SK-MEL-5 (cell line): ENCODE results near the gene MANBA. TPM values are rescaled to one million over a fixed set of nuclear protein-coding genes. Genes with fewer than 3 reads are reported as not detected.
A peak's percentile ranks its signal among the peaks of the same experiment; 100 is the strongest.
"Not testable (repeated sequence)": the region's sequence is repeated elsewhere in the genome, so short reads cannot be mapped to it uniquely, and the experiment has no call there.

Experiments
- DNase-seq: peaks from one replicate; pipeline ENCODE4 v3.0.0-alpha.2; 2016; ENCODE audit warnings: low read depth, low spot score
- in situ Hi-C: cut with HindIII; loops from 2 replicates; pipeline ENCODE4 v1.10.0; 2016; ENCODE audit warnings: low sequenced_read_pairs, high pct_unique_total_duplicates, low pct_unique_long_range_greater_than_20kb
- total RNA-seq: library from RNA; depleted of rRNA; stranded (reverse); fragments of >200 nt; shearing (Covaris generic); gene quantifications from 2 replicates; pipeline ENCODE4 v1.2.3, GENCODE V29; 2014

The MANBA gene
- total RNA-seq, 1 experiment from 2014 or later: 41.7 TPM

DNA sequence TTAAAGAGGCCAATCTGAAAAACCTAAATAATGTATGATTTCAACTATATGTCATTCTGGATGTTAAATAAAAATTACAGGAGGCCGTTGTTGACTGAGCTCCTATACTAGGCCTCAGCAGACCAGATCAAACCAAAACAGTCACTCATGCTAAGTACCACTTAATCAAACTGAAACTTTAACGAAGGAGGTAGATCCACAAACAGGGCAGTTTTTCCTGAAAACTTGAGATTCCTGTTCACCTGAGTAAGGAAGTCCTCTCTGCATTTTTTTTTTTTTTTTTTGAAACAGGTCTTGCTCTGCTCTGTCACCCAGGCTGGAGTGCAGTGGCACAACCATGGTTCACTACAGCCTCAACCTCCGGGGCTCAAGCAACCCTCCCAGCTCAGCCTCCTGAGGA, 27.7 kb downstream of the MANBA start:
- no peak for DNase-seq
- in situ Hi-C loops: no loop called here

DNA sequence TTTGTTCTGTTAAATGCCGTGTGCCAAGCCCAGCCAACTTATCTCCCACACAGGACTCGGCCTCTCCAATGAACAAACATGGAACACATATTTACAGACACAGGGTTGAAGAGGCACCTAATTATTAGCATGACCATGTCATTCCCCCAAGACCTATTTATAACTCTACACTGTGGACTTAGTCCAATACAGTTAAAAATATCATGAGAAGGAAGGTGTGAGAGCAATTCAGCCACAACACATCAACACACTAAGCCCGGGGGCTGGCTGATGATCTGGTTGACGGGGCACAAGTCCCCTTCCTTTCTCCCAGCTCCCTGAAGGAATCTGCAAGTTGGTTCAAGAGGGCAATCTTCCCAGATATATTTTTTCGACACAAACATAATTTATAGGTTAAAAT, 28.1 kb downstream of the MANBA start:
- in situ Hi-C loops: no loop called here
- no peak for DNase-seq

DNA sequence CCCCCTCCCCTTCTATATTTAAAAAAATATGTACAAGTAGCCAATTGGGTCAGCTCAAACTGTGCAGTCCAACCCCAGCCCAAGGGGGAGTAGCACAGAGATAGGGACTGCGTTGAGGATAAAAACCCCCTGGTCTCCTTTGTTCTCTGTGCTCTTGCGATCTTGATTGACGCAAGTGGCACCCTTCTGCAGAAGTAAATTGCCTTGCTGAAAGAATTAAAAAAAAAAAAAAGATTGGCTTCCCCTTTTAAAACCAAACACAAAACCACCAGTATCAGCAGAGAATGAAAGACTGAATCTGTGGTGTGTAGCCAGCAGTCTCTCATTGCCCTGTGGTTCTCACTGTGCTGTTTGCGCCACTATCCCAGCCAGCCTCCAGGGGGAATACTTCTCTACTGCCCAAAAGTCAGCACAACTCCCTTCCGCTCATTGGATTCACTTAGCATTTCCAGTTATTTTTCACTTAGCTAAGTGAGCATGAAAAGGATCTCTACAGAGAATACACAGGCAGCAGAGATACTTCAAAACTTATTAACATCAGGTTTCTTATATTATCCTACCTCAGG, 29.7 kb downstream of the MANBA start:
- in situ Hi-C loops: no loop called here
- peak; percentile 11 for DNase-seq

DNA sequence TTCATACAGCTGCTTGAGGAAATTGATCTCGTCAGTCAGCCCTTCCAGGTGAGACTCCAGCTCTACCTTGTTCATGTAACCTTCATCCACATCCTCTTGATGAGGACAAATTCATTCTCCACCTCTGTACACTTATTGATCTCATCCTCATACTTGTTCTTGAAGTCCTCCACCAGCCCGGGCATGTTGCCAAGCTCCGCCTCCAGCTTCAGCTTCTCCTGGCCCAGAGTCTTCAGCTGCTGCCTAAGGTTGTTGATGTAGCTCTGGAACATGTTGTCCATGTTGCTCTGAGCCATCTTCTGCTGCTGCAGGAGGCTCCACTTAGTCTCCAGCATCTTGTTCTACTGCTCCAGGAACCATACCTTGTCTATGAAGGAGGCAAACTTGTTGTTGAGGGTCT, 31.3 kb downstream of the MANBA start:
- DNase-seq, in situ Hi-C loops: not testable (repeated sequence)

DNA sequence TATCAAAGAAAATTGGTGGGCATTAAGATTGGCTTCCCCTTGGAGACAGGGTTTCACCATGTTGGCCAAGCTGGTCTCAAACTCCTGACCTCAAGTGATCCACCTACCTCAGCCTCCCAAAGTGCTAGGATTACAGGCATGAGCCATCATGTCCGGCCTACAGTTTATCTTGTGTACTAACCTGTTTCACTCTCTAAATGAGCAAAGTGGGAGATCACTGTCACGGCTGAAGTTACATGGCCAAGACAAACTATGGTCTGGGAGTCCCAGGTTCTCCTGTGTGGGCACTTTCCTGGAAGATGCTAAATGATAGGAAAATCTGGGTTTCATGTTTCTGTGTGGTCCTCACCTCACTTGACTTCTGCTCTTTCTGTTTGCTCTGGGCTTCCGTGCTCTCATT, 33.8 kb downstream of the MANBA start:
- in situ Hi-C loops, DNase-seq: not testable (repeated sequence)

GRCh38 chr4:102726068-102726467, 34.7 kb downstream of the MANBA start:
- no peak for DNase-seq
- in situ Hi-C loops: no loop called here

GRCh38 chr4:102725229-102725628, 35.5 kb downstream of the MANBA start:
- in situ Hi-C loops: no loop called here
- DNase-seq: no peak

DNA sequence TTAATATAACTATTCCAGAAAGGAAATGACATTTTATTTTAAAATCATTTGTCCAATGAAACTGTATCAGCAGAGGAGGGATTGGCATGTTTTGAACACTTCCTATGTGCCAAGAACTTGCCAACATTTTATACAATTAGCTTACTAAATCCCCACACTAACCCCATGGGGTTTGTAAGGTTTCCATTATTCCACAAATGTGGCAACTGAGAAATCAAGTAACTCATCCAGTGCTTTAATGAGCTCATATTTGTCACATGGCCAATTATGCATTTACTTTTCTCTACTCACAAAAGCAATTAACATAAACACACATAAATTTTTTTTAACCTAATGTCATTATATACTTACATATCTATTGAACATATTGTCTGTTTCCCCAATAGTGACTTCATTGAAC, 37.3 kb downstream of the MANBA start:
- no peak for DNase-seq
- in situ Hi-C loops: no loop called here

DNA sequence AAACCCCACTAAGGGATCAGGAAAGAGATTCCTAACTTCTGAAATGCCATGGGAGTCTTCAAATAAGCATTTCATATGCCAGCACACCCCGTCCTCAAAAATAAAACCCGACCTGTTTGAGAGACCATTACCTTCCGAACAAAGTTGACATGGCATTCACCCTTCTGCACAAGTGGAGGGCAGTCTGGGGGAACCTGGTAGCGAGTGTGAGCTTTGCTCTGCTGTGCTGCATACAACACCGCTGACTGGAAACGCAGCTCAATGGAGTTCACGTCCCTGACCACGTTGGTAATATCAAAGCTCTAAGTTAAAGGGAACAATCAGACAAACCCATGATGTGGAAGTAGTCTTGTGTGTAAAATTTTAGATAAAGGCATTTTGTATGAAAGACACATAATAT, 38.0 kb downstream of the MANBA start:
- in situ Hi-C loops: no loop called here
- no peak for DNase-seq

DNA sequence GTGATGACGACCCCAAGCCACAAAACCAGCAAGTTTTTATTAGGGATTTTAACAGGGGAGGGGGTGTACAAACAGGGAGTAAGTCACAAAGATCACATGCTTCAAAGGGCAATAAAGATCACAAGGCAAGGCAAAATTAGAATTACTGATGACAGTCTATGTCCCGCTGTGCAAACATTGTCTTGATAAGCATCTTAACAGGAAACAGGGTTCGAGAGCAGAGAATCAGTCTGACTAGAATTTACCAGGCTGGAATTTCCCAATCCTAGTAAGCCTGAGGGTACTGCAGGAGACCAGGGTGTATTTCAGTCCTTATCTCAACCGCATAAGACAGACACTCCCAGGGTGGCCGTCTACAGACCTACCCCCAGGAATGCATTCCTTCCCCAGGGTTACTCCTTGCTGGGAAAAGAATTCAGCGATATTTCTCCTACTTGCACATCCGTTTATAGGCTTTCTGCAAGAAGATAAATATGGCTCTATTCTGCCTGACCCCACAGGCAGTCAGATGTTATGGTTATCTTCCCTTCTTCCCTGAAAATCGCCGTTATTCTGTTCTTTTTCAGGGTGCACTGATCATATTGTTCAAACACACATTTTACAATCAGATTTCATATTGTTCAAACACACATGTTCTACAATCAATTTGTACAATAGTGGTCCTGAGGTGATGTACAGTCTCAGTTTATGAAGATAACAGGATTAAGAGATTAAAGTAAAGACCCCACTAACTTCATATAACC, 41.8 kb downstream of the MANBA start:
- DNase-seq, in situ Hi-C loops: not testable (repeated sequence)

DNA sequence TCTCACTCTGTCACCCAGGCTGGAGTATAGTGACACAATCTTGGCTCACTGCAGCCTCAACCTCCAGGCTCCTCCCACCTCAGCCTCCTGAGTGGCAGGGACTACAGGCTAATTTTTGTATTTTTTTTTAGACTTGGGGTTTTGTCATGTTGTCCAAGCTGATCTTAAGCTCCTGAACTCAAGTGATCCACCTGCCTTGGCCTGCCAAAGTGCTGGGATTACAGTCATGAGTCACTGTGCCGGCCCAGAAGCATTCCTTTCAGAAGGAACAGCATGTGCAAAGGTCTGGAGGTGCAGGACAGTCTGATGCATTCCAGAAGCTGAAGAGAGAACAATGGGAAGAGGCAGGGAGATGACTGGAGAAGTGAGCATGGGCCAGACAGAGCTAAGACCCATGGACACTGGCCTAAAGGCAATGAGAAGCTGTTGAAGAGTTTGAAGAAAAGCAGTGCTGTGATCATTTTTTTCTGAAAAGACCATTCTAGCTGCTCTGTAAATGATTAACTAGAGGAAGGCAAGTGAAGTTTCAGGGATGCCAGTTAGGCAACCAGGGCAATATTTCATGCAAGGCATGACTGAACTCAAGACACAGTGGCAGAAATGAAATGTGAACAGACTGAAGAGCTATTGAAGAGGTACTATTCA, 43.2 kb downstream of the MANBA start:
- no peak for DNase-seq
- in situ Hi-C loops: no loop called here

DNA sequence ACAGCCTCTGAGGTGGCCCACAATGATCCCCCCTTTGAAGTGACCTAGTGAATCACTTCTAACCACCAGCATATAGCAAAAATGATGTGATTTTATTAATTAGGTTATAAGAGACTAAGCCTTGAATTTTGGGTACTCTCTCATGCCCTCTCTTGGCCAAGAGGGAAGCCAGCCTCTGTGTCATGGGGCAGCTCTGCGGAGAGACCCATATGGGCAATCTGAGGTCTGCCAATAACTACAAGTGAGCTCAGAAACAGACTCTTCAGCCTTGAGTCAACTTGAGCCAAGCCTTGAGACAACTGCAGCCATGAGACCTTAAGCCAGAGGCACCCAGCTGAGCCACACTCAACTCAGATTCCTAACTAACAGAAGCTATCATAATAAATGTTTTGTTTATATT, 45.7 kb downstream of the MANBA start:
- DNase-seq: peak; percentile 42

GRCh38 chr4:102713774-102714173, 47.0 kb downstream of the MANBA start:
- in situ Hi-C loops, DNase-seq: not testable (repeated sequence)

More for the DNA sequence above, 45.7 kb downstream of the MANBA start:
- in situ Hi-C loops: no loop called here

DNA sequence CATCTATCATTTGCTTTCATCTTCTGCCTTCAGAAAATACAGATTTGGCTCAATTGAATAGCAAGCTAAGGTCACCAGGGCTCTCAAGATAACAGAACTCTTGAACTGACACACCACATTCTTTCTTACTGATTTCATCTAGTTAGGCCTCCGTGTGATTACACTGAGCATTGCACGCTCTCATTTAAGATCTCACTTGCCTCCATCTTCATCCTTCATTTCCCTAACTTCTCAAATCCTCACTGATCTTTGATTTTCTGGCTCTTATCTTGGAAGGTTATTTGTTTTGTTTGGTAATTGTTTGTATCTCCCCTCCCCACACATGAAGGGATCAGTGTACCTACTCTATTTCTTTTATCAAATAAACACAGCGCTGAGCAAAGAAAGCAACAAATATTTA, 47.7 kb downstream of the MANBA start:
- no peak for DNase-seq
- in situ Hi-C loops: no loop called here

- no peak for DNase-seq
- in situ Hi-C loops: no loop called here
Observed at GRCh38 chr4:102710986-102711385, 49.8 kb downstream of the MANBA start.

GRCh38 chr4:102709060-102709459, 51.7 kb downstream of the MANBA start:
- in situ Hi-C loops, DNase-seq: not testable (repeated sequence)

- in situ Hi-C loops: no loop called here
- DNase-seq: no peak
Observed at GRCh38 chr4:102707150-102707549, 53.6 kb downstream of the MANBA start.

- in situ Hi-C loops: no loop called here
Observed at GRCh38 chr4:102705391-102705935, 55.3 kb downstream of the MANBA start.

DNA sequence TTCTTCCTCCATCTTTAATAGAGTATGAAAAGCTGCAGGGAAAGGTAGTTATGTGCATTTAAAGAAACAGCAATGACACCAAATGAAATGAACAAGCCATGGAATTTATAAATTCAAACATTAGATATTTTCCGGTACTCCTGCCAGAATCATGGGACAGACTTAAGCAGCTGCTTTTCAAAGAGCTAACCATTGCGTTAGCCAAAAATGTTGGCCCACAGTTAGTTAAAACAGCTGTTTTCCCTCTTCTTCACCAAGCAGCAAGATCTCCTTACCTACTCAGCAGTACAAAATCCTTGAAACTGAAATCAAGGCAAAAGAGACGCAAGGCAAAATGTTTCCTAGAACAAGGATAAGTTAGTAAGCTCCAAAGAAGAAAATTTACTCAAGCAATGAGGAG, 64.0 kb downstream of the MANBA start:
- in situ Hi-C loops: no loop called here
- no peak for DNase-seq

More at GRCh38 chr4:102705391-102705935, 55.3 kb downstream of the MANBA start:
- no peak for DNase-seq
